Fibroblast of the aortic adventitia (primary cell): Measurements from ENCODE around the gene NAXD. TPM values are rescaled to one million over a fixed set of nuclear protein-coding genes. Genes with fewer than 3 reads are reported as not detected.

ENCODE experiments used
- DNase-seq: peaks from one replicate; pipeline ENCODE4 v3.0.0-alpha.2; 2010; ENCODE audit warnings: low read depth
- H3K4me3 ChIP-seq: 2 replicates; pipeline ENCODE4 v1.5.1; 2011; ENCODE audit warnings: low read depth, mild to moderate bottlenecking, control low read depth, low read length, moderate library complexity
- CTCF ChIP-seq: IDR thresholded peaks from 2 replicates; pipeline ENCODE4 v1.5.1; 2011; ENCODE audit warnings: mild to moderate bottlenecking, low read length, control low read depth, inconsistent platforms; ENCODE audit not compliant: insufficient read depth
- total RNA-seq: library from RNA; depleted of rRNA; stranded (reverse); fragments of >200 nt; gene quantifications from 2 replicates; pipeline ENCODE4 v1.2.3, GENCODE V29; 2012; ENCODE audit warnings: low replicate concordance

The NAXD gene
- total RNA-seq, 1 donor, result 14.9 TPM

GRCh38 chr13:110683921-110684320, 68.6 kb downstream of the NAXD start:
- TF ChIP-seq CTCF, result no peak
- no peak for DNase-seq
- H3K4me3 ChIP-seq, result no peak overlapping the region

GRCh38 chr13:110684388-110685056, 69.2 kb downstream of the NAXD start:
- H3K4me3 ChIP-seq, result no peak overlapping the region
- no peak for DNase-seq
- TF ChIP-seq CTCF, result no peak

- DNase-seq, result no peak
- H3K4me3 ChIP-seq, result no peak overlapping the region
- no peak for TF ChIP-seq CTCF
These were observed 70.1 kb downstream of the NAXD start for GRCh38 chr13:110685305-110686020.

- DNase-seq, result no peak
- H3K4me3 ChIP-seq, result no peak overlapping the region
- no peak for TF ChIP-seq CTCF
These were observed 72.4 kb downstream of the NAXD start for GRCh38 chr13:110687736-110688135.

- TF ChIP-seq CTCF, result no peak
- no peak for DNase-seq
- H3K4me3 ChIP-seq, result no peak overlapping the region
These were observed 73.7 kb downstream of the NAXD start for GRCh38 chr13:110689041-110689440.

Other genes starting within 250 kb of the NAXD start
- gene RAB20, start 53.8 kb upstream of the NAXD start, total RNA-seq, result 1.6 and 3.5 TPM in 2 replicates
- gene CARS2, start 90.6 kb downstream of the NAXD start, total RNA-seq, result 26.2 and 64.7 TPM in 2 replicates
- 5.6 and 9.2 TPM in 2 replicates for gene ING1, start 98.2 kb downstream of the NAXD start, total RNA-seq